GM12878 (cell line): ENCODE data around the gene RCL1. TPM values are rescaled to one million over a fixed set of nuclear protein-coding genes. Genes with fewer than 3 reads are reported as not detected.

Source experiments
- ATAC-seq: fragments of 200-7000 bp; cut with Tn5 transposase; 3 replicates; pipeline ENCODE4 v1.9.1; 2020; ENCODE audit warnings: mild to moderate bottlenecking, moderate library complexity
- BruUV-seq: library from RNA; stranded (reverse); fragments of 400-500 nt; replicated peaks from 2 replicates; lab custom pipeline; 2021; lab: Mats Ljungman, UMichigan
- CTCF ChIA-PET: fragments of 300-600 bp; sonication (Branson Sonifier 250); formaldehyde crosslinking; extraction: SDS; loops from one replicate; lab custom pipeline; 2021; ENCODE audit warnings: inconsistent platforms; lab: Yijun Ruan, JAX
- POLR2A ChIA-PET: fragments of 350-600 bp; formaldehyde crosslinking; extraction: SDS; loops from one replicate; lab custom pipeline; 2021; ENCODE audit warnings: inconsistent platforms; lab: Charles Lee
- RAD21 ChIA-PET: fragments of 300-600 bp; sonication (Branson Sonifier 250); formaldehyde crosslinking; loops from one replicate; lab custom pipeline; 2023; ENCODE audit warnings: antibody characterized with exemption; ENCODE audit not compliant: unreplicated experiment; lab: Charles Lee
- SMC1A ChIA-PET: fragments of 300-600 bp; sonication (Branson Sonifier 250); formaldehyde crosslinking; loops from one replicate; lab custom pipeline; 2023; ENCODE audit not compliant: unreplicated experiment, uncharacterized antibody; lab: Charles Lee
- DNase-seq: peaks from one replicate; pipeline ENCODE4 v3.0.0-alpha.2; 2011; ENCODE audit warnings: low read depth, low spot score
- FAIRE-seq: peaks from 3 replicates; lab custom pipeline; 2011; peaks lifted over from hg19 to GRCh38; lab: Jason Lieb, UNC
- H2AFZ ChIP-seq: 2 replicates; pipeline ENCODE4 v1.6.0; 2011; ENCODE audit warnings: low read depth, low read length, control low read depth; ENCODE audit not compliant: control insufficient read depth
- H3K27ac ChIP-seq: 2 replicates; pipeline ENCODE4 v1.5.1; 2011; ENCODE audit warnings: control low read depth; ENCODE audit not compliant: control insufficient read depth, insufficient read depth
- H3K27me3 ChIP-seq, 2 experiments: replicated peaks in 1 of 2; 2 replicates each; pipeline versions ENCODE4 v1.6.0 to v1.6.1; 2011; ENCODE audit warnings: low read length in 1 of 2; ENCODE audit not compliant: control insufficient read depth in 2 of 2, insufficient read depth in 2 of 2
- H3K36me3 ChIP-seq, 2 experiments: 2 replicates each; pipeline ENCODE4 v1.5.1; 2011; ENCODE audit warnings: low read length in 1 of 2; ENCODE audit not compliant: control insufficient read depth in 2 of 2, insufficient read depth in 2 of 2
- H3K4me1 ChIP-seq: 2 replicates; pipeline ENCODE4 v1.6.1; 2011; ENCODE audit warnings: mild to moderate bottlenecking, low read length, moderate library complexity, mixed read lengths; ENCODE audit not compliant: control insufficient read depth, insufficient read depth
- H3K4me2 ChIP-seq: 2 replicates; pipeline ENCODE4 v1.6.0; 2011; ENCODE audit warnings: control low read depth; ENCODE audit not compliant: control insufficient read depth, insufficient read depth
- H3K4me3 ChIP-seq: fragments of 200-600 bp; sonication (generic); 2 replicates; pipeline ENCODE4 v1.5.1; 2016
- H3K79me2 ChIP-seq: 2 replicates; pipeline ENCODE4 v1.6.0; 2011; ENCODE audit warnings: low read length; ENCODE audit not compliant: control insufficient read depth, insufficient read depth
- H3K9ac ChIP-seq: 2 replicates; pipeline ENCODE4 v1.8.0; 2011; ENCODE audit warnings: low read length, control low read depth, mixed read lengths; ENCODE audit not compliant: control insufficient read depth, insufficient read depth
- H3K9me3 ChIP-seq: replicated peaks from 3 replicates; pipeline ENCODE4 v1.5.1; 2011; ENCODE audit warnings: mild to moderate bottlenecking, low read length; ENCODE audit not compliant: control insufficient read depth, insufficient read depth
- H4K20me1 ChIP-seq: 2 replicates; pipeline ENCODE4 v1.6.0; 2011; ENCODE audit not compliant: control insufficient read depth, insufficient read depth
- ATF2 ChIP-seq: IDR thresholded peaks from 2 replicates; pipeline ENCODE4 v1.6.1; 2012; ENCODE audit warnings: low read length, inconsistent platforms
- BACH1 ChIP-seq: fragments of 450-650 bp; IDR thresholded peaks from 2 replicates; pipeline ENCODE4 v1.6.1; 2017; ENCODE audit warnings: mild to moderate bottlenecking, borderline replicate concordance
- CBX5 ChIP-seq: sonication (generic); IDR thresholded peaks from 2 replicates; pipeline ENCODE4 v1.6.1; 2016; ENCODE audit warnings: low read depth, moderate library complexity, mild to moderate bottlenecking, inconsistent platforms
- CREB1 ChIP-seq: IDR thresholded peaks from 2 replicates; pipeline ENCODE4 v1.6.1; 2012; ENCODE audit warnings: low read depth, mild to moderate bottlenecking, inconsistent platforms
- CTCF ChIP-seq, 3 experiments: IDR thresholded peaks in 2 of 3; conservative IDR thresholded peaks in 1 of 3; 2 replicates each; pipeline ENCODE4 v1.5.1; 2011; ENCODE audit warnings: low read depth in 3 of 3, low read length in 3 of 3, mild to moderate bottlenecking in 3 of 3, control low read depth in 2 of 3, moderate library complexity in 2 of 3, inconsistent platforms in 1 of 3, mixed read lengths in 1 of 3; ENCODE audit not compliant: control insufficient read depth in 2 of 3, insufficient read depth in 1 of 3; ENCODE audit errors: extremely low read depth in 1 of 3
- NRF1 ChIP-seq: conservative IDR thresholded peaks from 2 replicates; pipeline ENCODE4 v1.6.1; 2011; ENCODE audit warnings: mild to moderate bottlenecking, low read depth, low read length, improper control_type of control experiment
- PAX8 ChIP-seq: fragments of 450-650 bp; IDR thresholded peaks from 2 replicates; pipeline ENCODE4 v1.6.1; 2017; ENCODE audit warnings: mild to moderate bottlenecking, moderate library complexity
- SP1 ChIP-seq: IDR thresholded peaks from one replicate; pipeline ENCODE4 v1.6.1; 2011; ENCODE audit warnings: low read depth, low read length
- YBX1 ChIP-seq: fragments of 450-650 bp; IDR thresholded peaks from 2 replicates; pipeline ENCODE4 v1.6.1; 2016; ENCODE audit warnings: antibody characterized with exemption
- WGBS: methylation state at CpG from one replicate; pipeline ENCODE4 v1.1.6; 2016; ENCODE audit warnings: low lambda C conversion rate; ENCODE audit not compliant: insufficient replicate concordance, insufficient coverage; ENCODE audit errors: missing lambda C conversion rate; 5-methylcytosine and 5-hydroxymethylcytosine counted together
- in situ Hi-C: fragments of 300-500 bp; cut with MboI; formaldehyde crosslinking; loops from 9 replicates; pipeline ENCODE4 v1.14.3; 2018; ENCODE audit warnings: mixed read lengths
- intact Hi-C: fragments of 100-400 bp; cut with micrococcal nuclease; formaldehyde crosslinking; loops from one replicate; pipeline ENCODE4 v1.14.2; 2022; ENCODE audit not compliant: unreplicated experiment
- polyA plus RNA-seq, 11 experiments: library from polyadenylated mRNA; depleted of rRNA in 4 of 11; unstranded in 6 of 11; stranded (reverse) in 5 of 11; fragments of >200 nt; fragmentation: Nextera tagmentation in 4 of 11; fragmentation: Illumina TruSeq in 1 of 11; extraction: Ambion mirVana in 4 of 11; extraction: Trizol in 1 of 11; gene quantifications; 1 replicate in 1 of 11; 2 replicates in 10 of 11; pipeline versions ENCODE4 v1.2.1 to v1.2.3, GENCODE V29; 2011 to 2016; ENCODE audit warnings: inconsistent platforms in 2 of 11, missing spikeins in 2 of 11, low read depth in 1 of 11
- total RNA-seq, 4 experiments: library from RNA; depleted of rRNA in 3 of 4; stranded (reverse); fragments of >200 nt in 3 of 4; fragmentation: Illumina TruSeq in 1 of 4; extraction: Trizol in 1 of 4; gene quantifications; 2 replicates each; pipeline versions ENCODE4 v1.2.1 to v1.2.3, GENCODE V29; 2013 to 2021

Gene RCL1
- total and polyA plus RNA-seq, 10 of the 15 experiments (the other 5 are each of a cell fraction or from before 2014, with no cell fraction given), result 21.1 to 46.8 (median 30.5) TPM

- H3K27me3 ChIP-seq, result no peaks in the 10 kb centered on the region
- no peak for TF ChIP-seq CTCF (IDR thresholded peaks at IDR 0.05 in 2 of 3, conservative IDR thresholded peaks at IDR 0.05 in 1 of 3; ENCODE audit: control insufficient read depth in 2 of 3, extremely low read depth in 1 of 3, insufficient read depth in 1 of 3, low read depth in 3 of 3, low read length in 3 of 3)
- no peak for TF ChIP-seq PAX8
- no peak for TF ChIP-seq NRF1
- no peak for TF ChIP-seq BACH1
- no peak for TF ChIP-seq CBX5
- no peak for TF ChIP-seq YBX1
- TF ChIP-seq ATF2, result no peak
- no peak for TF ChIP-seq SP1
- no peak for TF ChIP-seq CREB1
- ChIA-PET RAD21 (interaction anchor here (0.6 to 2.0 kb wide), 2 partner anchors 147 to 239 kb away, joined by 3 to 5 read pairs; no protein-coding TSS in a partner anchor), POLR2A (interaction anchor here (1.0 to 1.1 kb wide), 3 partner anchors 12 to 22 kb away, joined by 3 to 4 read pairs (median 3); no protein-coding TSS in a partner anchor), CTCF (interaction anchor here (0.9 to 3.1 kb wide), 5 partner anchors 11 to 148 kb away, joined by 3 to 16 read pairs (median 4); no protein-coding TSS in a partner anchor), SMC1A (interaction anchor here (0.8 to 3.0 kb wide), 7 partner anchors 11 to 84 kb away, joined by 3 to 18 read pairs (median 4); no protein-coding TSS in a partner anchor)
- H3K27ac ChIP-seq, result no peak overlapping the region
- WGBS, result 100% methylated on average over 1 of the region's 1 CpG
- no peak overlapping the region for H3K4me2 ChIP-seq
- no TSS peak for BruUV-seq
- H3K79me2 ChIP-seq, result no peaks in the 10 kb centered on the region
- no peak for DNase-seq
- H3K4me3 ChIP-seq, result no peak overlapping the region
- intact Hi-C loops, result no loop called here
- no peak for ATAC-seq
- H3K4me1 ChIP-seq, result peaks cover 3% of the 10 kb centered on the region; the same call in 1 of the 2 replicates
- H4K20me1 ChIP-seq, result no peaks in the 10 kb centered on the region
- in situ Hi-C loops, result no loop called here
- no peak for FAIRE-seq
- H3K9me3 ChIP-seq, result no peaks in the 10 kb centered on the region
- no peak overlapping the region for H3K9ac ChIP-seq
- no peak overlapping the region for H2AFZ ChIP-seq
- peaks cover 11 to 24% of the 10 kb centered on the region in 2 experiments for H3K36me3 ChIP-seq
These were observed 46.7 kb downstream of the RCL1 start for GRCh38 chr9:4839470-4839912.
